AG09309 (cell line): Measurements from ENCODE around the gene ANK2.

Experiments
- DNase-seq: peaks from one replicate; pipeline ENCODE4 v3.0.0-alpha.2; 2010; ENCODE audit warnings: low read depth
- H3K4me3 ChIP-seq: 2 replicates; pipeline ENCODE4 v1.5.1; 2011; ENCODE audit warnings: mild to moderate bottlenecking, low read depth, low read length, moderate library complexity; ENCODE audit not compliant: control insufficient read depth
- TF ChIP-seq, protein P1 (sequence below): IDR thresholded peaks from 2 replicates; pipeline ENCODE4 v1.5.1; 2011; ENCODE audit warnings: mild to moderate bottlenecking, low read depth, low read length, inconsistent platforms; ENCODE audit not compliant: insufficient read depth, control insufficient read depth; ENCODE audit errors: missing control alignments

ANK2 gene

DNA sequence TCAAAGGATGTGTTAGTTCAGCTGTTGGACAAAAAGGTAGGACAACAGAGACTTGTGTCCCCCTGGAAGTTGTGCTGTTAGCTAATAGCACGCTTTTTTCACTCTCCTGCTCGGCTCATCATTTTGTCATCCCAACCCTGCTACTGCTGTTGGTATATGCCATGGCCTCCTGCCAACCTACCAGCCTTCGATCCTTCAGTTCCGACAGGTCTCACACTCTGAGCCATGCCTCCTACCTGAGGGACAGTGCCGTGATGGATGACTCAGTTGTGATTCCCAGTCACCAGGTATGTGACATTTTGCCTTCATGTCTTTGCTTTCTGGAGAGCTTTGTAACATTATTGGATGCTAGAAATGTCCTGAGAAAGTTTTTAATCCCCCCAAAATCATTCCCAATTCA is 268.1 kb downstream of the ANK2 start:
- no peak overlapping the region for H3K4me3 ChIP-seq
- TF ChIP-seq, protein P1, sequence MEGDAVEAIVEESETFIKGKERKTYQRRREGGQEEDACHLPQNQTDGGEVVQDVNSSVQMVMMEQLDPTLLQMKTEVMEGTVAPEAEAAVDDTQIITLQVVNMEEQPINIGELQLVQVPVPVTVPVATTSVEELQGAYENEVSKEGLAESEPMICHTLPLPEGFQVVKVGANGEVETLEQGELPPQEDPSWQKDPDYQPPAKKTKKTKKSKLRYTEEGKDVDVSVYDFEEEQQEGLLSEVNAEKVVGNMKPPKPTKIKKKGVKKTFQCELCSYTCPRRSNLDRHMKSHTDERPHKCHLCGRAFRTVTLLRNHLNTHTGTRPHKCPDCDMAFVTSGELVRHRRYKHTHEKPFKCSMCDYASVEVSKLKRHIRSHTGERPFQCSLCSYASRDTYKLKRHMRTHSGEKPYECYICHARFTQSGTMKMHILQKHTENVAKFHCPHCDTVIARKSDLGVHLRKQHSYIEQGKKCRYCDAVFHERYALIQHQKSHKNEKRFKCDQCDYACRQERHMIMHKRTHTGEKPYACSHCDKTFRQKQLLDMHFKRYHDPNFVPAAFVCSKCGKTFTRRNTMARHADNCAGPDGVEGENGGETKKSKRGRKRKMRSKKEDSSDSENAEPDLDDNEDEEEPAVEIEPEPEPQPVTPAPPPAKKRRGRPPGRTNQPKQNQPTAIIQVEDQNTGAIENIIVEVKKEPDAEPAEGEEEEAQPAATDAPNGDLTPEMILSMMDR: no peak
- no peak for DNase-seq

- TF ChIP-seq, protein P1: no peak
- H3K4me3 ChIP-seq: no peak overlapping the region
- no peak for DNase-seq
These were observed 273.3 kb downstream of the ANK2 start for GRCh38 chr4:113322736-113323135.

DNA sequence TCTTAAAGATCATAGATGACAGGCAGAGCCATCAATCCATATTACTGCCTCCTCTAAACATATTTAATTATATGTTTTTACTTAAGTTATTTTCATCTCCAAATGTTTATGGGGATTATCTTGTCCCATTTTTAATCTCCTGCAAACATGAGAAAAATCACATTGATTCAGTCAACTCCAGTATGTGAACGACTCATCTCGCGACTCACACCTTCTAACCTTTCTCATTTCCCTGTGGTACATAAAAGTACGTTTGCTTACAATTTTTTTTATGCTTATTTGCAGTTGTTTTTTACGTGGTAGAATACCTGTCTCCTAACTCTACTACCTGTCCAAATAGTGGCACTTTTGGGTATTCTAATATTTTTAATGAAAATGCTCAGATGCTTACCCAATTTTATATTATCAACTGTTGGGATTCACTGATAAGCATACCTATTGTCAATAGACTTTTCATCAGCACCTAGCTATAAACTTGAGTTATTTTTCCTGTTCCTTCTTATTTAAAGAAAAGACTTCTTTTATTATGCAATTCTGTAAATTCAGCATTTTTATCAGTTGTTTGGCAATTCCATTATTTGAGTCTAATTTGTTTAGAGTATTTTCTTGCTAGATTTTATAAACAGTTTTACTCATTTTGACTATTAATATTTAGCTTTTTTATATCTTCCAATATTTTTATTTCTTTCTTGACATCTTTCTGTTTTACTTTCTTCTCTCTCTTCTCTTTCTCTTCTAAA is 276.6 kb downstream of the ANK2 start:
- DNase-seq: no peak

DNA sequence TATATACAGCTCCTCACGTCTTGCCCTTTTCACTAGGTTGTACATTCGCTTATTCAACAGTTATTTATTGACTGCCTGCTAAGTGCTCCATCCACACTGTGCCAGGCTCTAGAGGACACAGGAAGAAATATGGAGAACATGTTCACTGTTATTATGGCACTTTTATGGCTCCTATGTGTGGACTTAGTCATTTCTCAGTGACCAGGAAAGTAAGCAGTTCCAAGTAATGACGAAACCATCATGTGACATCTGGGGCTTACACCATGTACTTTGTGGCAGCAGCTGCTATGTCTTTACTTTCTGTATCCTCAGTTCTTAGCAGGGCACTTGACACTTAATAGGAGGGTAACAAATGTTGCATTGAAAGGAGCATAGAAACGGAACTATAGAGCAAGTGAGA is 278.0 kb downstream of the ANK2 start:
- DNase-seq: no peak
- H3K4me3 ChIP-seq: no peak overlapping the region
- TF ChIP-seq, protein P1: no peak

More for the DNA sequence above, 276.6 kb downstream of the ANK2 start:
- TF ChIP-seq, protein P1: no peak
- no peak overlapping the region for H3K4me3 ChIP-seq

DNA sequence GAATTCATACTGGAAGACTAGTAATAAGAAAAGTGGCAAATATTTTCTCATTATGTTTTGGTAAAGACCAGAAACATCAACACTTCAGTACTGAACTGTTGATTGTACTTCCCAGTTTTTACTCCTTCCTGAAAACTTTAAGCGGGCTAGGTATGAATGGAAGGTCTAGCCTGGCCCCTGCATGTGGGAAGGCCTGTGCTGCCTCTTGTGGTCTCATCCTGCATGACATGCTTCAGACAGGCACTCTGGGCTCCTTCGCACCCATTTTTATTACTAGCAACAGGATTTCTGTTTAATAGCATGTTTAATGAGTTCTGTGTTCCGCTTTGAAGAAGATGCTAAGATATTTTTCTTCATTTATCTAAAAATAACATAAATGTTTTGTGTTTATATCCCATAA is 279.1 kb downstream of the ANK2 start:
- TF ChIP-seq, protein P1: peak; percentile 43
- H3K4me3 ChIP-seq: no peak overlapping the region
- no peak for DNase-seq

DNA sequence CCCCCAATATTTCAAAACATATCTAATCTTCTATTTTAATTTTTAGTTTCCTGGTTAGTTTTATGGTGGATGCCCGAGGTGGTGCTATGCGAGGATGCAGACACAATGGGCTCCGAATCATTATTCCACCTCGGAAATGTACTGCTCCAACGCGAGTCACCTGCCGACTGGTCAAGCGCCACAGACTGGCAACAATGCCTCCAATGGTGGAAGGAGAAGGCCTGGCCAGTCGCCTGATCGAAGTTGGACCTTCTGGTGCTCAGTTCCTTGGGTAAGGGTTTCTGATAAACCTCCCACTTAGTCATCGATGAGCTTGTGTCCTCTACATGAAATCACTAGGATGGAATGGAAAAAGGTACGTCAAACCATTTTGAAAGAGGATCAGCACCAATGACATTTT is 280.7 kb downstream of the ANK2 start:
- no peak overlapping the region for H3K4me3 ChIP-seq
- no peak for DNase-seq
- TF ChIP-seq, protein P1: no peak
